Endothelial cell of umbilical vein (primary cell): ENCODE measurements around the gene CHKB. TPM values are rescaled to one million over a fixed set of nuclear protein-coding genes. Genes with fewer than 3 reads are reported as not detected.

Experiments used
- BruUV-seq: library from RNA; stranded (reverse); fragments of 400-500 nt; replicated peaks from 2 replicates; lab custom pipeline; 2021; lab: Mats Ljungman, UMichigan
- CTCF ChIA-PET: fragments of 300-600, 350-600 bp; sonication (Branson Sonifier 250); formaldehyde crosslinking; loops from one replicate; lab custom pipeline; 2021; ENCODE audit warnings: antibody characterized with exemption, inconsistent platforms; lab: Charles Lee
- POLR2A ChIA-PET: fragments of 300-600, 350-600 bp; sonication (Branson Sonifier 250); formaldehyde crosslinking; loops from one replicate; lab custom pipeline; 2021; ENCODE audit warnings: antibody characterized with exemption, inconsistent platforms; lab: Charles Lee
- DNase-seq: peaks from one replicate; pipeline ENCODE4 v3.0.0-alpha.2; 2011; ENCODE audit warnings: low read depth, low spot score
- FAIRE-seq: peaks from 2 replicates; lab custom pipeline; 2011; peaks lifted over from hg19 to GRCh38; lab: Jason Lieb, UNC
- H2AFZ ChIP-seq: 2 replicates; pipeline ENCODE4 v1.6.0; 2012; ENCODE audit warnings: low read depth, low read length, control low read depth, inconsistent platforms
- H3K27ac ChIP-seq: 2 replicates; pipeline ENCODE4 v1.5.1; 2011; ENCODE audit warnings: low read depth, mild to moderate bottlenecking, control low read depth, low read length, moderate library complexity; ENCODE audit not compliant: insufficient read depth
- H3K27me3 ChIP-seq, 2 experiments: 2 replicates each; pipeline versions ENCODE4 v1.6.0 to v1.6.1; 2011; ENCODE audit warnings: low read length in 2 of 2, mixed read lengths in 1 of 2; ENCODE audit not compliant: control insufficient read depth in 2 of 2, insufficient read depth in 2 of 2
- H3K36me3 ChIP-seq, 2 experiments: 2 replicates in 1 of 2; 3 replicates in 1 of 2; pipeline ENCODE4 v1.5.1; 2011; ENCODE audit warnings: low read length in 2 of 2, mild to moderate bottlenecking in 1 of 2, moderate library complexity in 1 of 2; ENCODE audit not compliant: control insufficient read depth in 2 of 2, insufficient read depth in 2 of 2; ENCODE audit errors: extremely low read depth in 1 of 2
- H3K4me1 ChIP-seq: 3 replicates; pipeline ENCODE4 v1.5.1; 2011; ENCODE audit warnings: mild to moderate bottlenecking, low read length; ENCODE audit not compliant: control insufficient read depth, insufficient read depth; ENCODE audit errors: extremely low read depth
- H3K4me2 ChIP-seq: 2 replicates; pipeline ENCODE4 v1.6.1; 2011; ENCODE audit warnings: low read length, control low read depth, mixed read lengths; ENCODE audit not compliant: insufficient read depth
- H3K4me3 ChIP-seq, 3 experiments: fragments of 200-600 bp in 1 of 3; sonication (generic), shearing (Covaris generic) in 1 of 3; replicated peaks in 1 of 3; 2 replicates each; pipeline ENCODE4 v1.5.1; 2011 to 2016; ENCODE audit warnings: control low read depth in 3 of 3, low read length in 3 of 3, mild to moderate bottlenecking in 2 of 3, inconsistent platforms in 1 of 3, low read depth in 1 of 3, moderate library complexity in 1 of 3; ENCODE audit not compliant: insufficient read depth in 1 of 3
- H3K79me2 ChIP-seq: 2 replicates; pipeline ENCODE4 v1.6.0; 2012; ENCODE audit warnings: low read length, inconsistent platforms; ENCODE audit not compliant: control insufficient read depth, insufficient read depth
- H3K9ac ChIP-seq: replicated peaks from 2 replicates; pipeline ENCODE3; 2011; ENCODE audit warnings: low read length, control low read depth; ENCODE audit not compliant: insufficient read depth; ENCODE audit errors: extremely low read depth
- H3K9me1 ChIP-seq: replicated peaks from 3 replicates; pipeline ENCODE4 v1.6.0; 2011; ENCODE audit warnings: mild to moderate bottlenecking, low read length; ENCODE audit not compliant: control insufficient read depth, insufficient read depth; ENCODE audit errors: extremely low read depth
- H3K9me3 ChIP-seq: replicated peaks from 2 replicates; pipeline ENCODE4 v1.5.1; 2012; ENCODE audit warnings: low read length, inconsistent platforms; ENCODE audit not compliant: control insufficient read depth, insufficient read depth
- H4K20me1 ChIP-seq: replicated peaks from 2 replicates; pipeline ENCODE3; 2011; ENCODE audit warnings: mild to moderate bottlenecking, low read length; ENCODE audit not compliant: control insufficient read depth, insufficient read depth; ENCODE audit errors: extremely low read depth
- CTCF ChIP-seq, 2 donors: IDR thresholded peaks; 1 replicate in 1 of 2; 2 replicates in 1 of 2; pipeline ENCODE4 v1.5.1; 2011; ENCODE audit warnings: low read length in 2 of 2, mild to moderate bottlenecking in 2 of 2, moderate library complexity in 2 of 2, control low read depth in 1 of 2, inconsistent platforms in 1 of 2, low read depth in 1 of 2; ENCODE audit not compliant: insufficient read depth in 1 of 2; ENCODE audit errors: extremely low read depth in 1 of 2
- EZH2 ChIP-seq: IDR thresholded peaks from 2 replicates; pipeline ENCODE4 v1.6.1; 2012; ENCODE audit warnings: borderline replicate concordance, low read depth, mild to moderate bottlenecking, moderate library complexity, low read length, inconsistent platforms; ENCODE audit not compliant: severe bottlenecking
- FOS ChIP-seq: IDR thresholded peaks from 2 replicates; pipeline ENCODE4 v1.6.1; 2011; ENCODE audit warnings: mild to moderate bottlenecking, low read length, moderate library complexity, borderline replicate concordance; ENCODE audit not compliant: insufficient read depth
- GATA2 ChIP-seq: IDR thresholded peaks from 2 replicates; pipeline ENCODE4 v1.7.0; 2011; ENCODE audit warnings: low read depth, mild to moderate bottlenecking, moderate library complexity, mixed read lengths, low read length; ENCODE audit not compliant: insufficient read length, insufficient read depth
- JUN ChIP-seq: IDR thresholded peaks from 2 replicates; pipeline ENCODE4 v1.6.1; 2011; ENCODE audit warnings: borderline replicate concordance, low read depth; ENCODE audit not compliant: insufficient read length, insufficient read depth
- MAX ChIP-seq: IDR thresholded peaks from 2 replicates; pipeline ENCODE4 v1.6.1; 2011; ENCODE audit not compliant: insufficient read depth, insufficient read length
- MYC ChIP-seq: IDR thresholded peaks from one replicate; pipeline ENCODE4 v1.6.1; 2011; ENCODE audit warnings: mild to moderate bottlenecking, low read depth, low read length
- POLR2A ChIP-seq: IDR thresholded peaks from 2 replicates; pipeline ENCODE4 v1.6.1; 2012; ENCODE audit warnings: low read depth, mild to moderate bottlenecking, control low read depth, low read length
- POLR2AphosphoS5 ChIP-seq: IDR thresholded peaks from 2 replicates; pipeline ENCODE4 v1.6.1; 2012; ENCODE audit warnings: low read depth, mild to moderate bottlenecking, control low read depth, low read length, moderate library complexity; ENCODE audit not compliant: insufficient read depth
- dilution Hi-C: fragments of 300-500 bp; cut with MboI; formaldehyde crosslinking; loops from one replicate; pipeline ENCODE4 v1.15.0; 2019; ENCODE audit warnings: low sequenced_read_pairs; ENCODE audit not compliant: extremely low pct_ligation_motif_present
- intact Hi-C: fragments of 100-400 bp; cut with micrococcal nuclease; formaldehyde crosslinking; loops from one replicate; pipeline ENCODE4 v1.10.0; 2022
- polyA plus RNA-seq, 4 experiments: library from polyadenylated mRNA; depleted of rRNA in 3 of 4; stranded (reverse) in 3 of 4; unstranded in 1 of 4; fragments of >200 nt; gene quantifications; 2 replicates each; pipeline versions ENCODE4 v1.2.1 to v1.2.3, GENCODE V29; 2011 to 2012; ENCODE audit warnings: missing spikeins in 1 of 4
- total RNA-seq: library from RNA; stranded (reverse); gene quantifications from 2 replicates; pipeline ENCODE4 v1.2.3, GENCODE V29; 2021

CHKB gene
- total and polyA plus RNA-seq, 2 donors (not counting 3 experiments of a cell fraction or from before 2014, with no cell fraction given) = 62.4 to 70.6 TPM

GRCh38 chr22:50561401-50562358 lies 21.0 kb downstream of the CHKB start:
- POLR2A ChIA-PET = no interaction called here
- Histone ChIP-seq H3K27me3 (peaks cover 11 to 16% of the 10 kb centered on the region in 2 experiments), H2AFZ (no peak overlapping the region), H3K4me3 (no peak overlapping the region), H3K36me3 (no peaks in the 10 kb centered on the region), H3K27ac (no peak overlapping the region), H3K79me2 (no peaks in the 10 kb centered on the region), H3K4me2 (no peak overlapping the region), H4K20me1 (no peaks in the 10 kb centered on the region), H3K9me3 (no peaks in the 10 kb centered on the region), H3K4me1 (peaks cover 5% of the 10 kb centered on the region), H3K9ac (no peak overlapping the region), H3K9me1 (no peaks in the 10 kb centered on the region)
- TF ChIP-seq FOS (no peak), POLR2A (no peak), MAX (no peak), MYC (no peak), GATA2 (no peak), CTCF (IDR thresholded peaks at IDR 0.05; ENCODE audit: extremely low read depth in 1 of 2, insufficient read depth in 1 of 2, low read depth in 1 of 2, low read length in 2 of 2) (no peak), POLR2AphosphoS5 (no peak), EZH2 (no peak), JUN (no peak)
- FAIRE-seq (no peak), DNase-seq (no peak)
- dilution Hi-C loops (no loop called here), intact Hi-C loops (loop anchor here (2.0 kb wide), 1 partner anchor 17 kb away; the partner anchor contains the start of gene KLHDC7B)
- no TSS peak for BruUV-seq
- CTCF ChIA-PET = interaction anchor here (1.6 kb wide), 1 partner anchor 7 kb away, joined by 5 read pairs; no protein-coding TSS in a partner anchor
